GM19193 (cell line): Measurements from ENCODE around the gene GRK2.

Experiments
- POLR2A ChIP-seq: IDR thresholded peaks from 4 replicates; pipeline ENCODE4 v1.6.1; 2011; ENCODE audit not compliant: insufficient read depth, insufficient read length; ENCODE audit errors: extremely low read depth

The GRK2 gene

DNA sequence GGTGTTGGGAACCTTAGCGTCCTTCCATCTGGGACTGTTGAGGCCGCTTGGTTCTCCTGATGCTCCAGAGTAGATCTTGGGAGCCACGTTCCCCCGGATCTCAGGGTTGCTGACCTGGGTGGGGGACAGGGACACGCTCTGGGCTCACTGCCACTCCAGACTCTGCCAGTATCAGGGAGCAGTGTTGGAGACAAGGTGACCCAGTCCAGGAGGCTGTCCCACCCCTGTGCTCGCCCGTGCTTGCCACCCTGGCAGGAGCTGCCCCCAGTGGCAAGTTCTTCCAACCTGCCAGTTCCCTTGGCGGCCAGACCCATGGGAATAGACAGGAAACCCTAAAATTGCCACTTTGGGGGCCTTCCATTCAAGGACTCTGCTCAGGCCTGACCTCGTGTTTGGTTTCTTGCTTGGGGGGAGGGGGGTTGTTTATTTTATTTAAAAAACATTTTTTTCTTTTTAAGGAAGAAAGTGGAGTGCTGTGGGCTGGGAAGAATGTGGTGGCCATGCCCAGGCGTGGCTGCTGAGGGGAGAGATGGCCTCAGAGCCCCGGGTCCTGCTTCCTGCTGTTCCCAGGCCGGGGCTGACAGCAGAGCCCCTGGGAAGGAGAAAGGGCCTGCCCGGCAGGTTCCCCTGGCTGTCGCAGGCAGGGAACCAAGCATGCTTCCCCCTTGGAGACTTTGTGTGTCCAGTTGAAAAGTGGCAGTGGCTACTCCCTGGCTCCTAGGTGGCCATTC lies 7.2 kb downstream of the GRK2 start:
- no peak for TF ChIP-seq POLR2A

DNA sequence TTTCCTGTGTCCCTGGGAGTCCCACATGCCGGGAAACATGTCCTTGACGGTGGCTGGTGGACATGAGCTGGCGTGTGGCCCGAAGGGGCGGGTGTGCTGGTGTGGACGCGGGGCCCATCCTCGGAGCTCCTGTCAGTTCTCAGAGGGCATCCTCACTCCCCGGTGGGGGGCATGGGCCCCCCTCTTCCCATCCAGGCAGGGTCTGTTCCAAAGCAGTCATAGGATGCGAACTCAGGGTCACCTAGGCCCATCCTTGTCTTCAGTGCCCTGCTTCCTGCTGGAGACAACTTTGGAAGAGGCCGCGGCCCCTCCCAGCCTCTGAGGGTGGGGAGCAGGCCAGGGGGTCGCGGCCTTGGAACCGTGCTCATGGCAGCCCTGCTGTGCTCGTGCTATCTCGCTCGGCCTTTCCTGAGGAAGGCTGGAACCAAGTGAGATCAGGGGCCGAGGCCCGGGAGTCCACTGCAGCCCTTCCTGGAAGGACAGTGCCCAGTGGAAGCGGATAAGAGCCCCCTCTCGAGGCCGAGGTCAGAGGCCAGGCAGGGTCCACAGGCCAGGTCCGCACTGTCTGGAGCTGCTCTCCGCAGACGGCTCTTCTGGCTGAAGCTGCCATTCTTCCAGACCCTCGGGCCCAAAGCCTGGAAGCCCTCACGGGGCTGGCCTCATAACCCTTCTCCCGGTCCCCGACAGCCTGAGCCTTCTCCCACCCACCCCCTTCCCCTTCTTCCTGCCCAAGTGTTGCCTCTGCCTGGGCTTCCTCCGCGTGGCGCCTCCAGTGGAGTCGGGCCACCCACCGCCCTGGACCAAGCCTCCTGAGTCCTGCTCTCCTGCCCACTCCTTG lies 8.7 kb downstream of the GRK2 start:
- no peak for TF ChIP-seq POLR2A

- TF ChIP-seq POLR2A = no peak
Measured at GRCh38 chr11:67275606-67276409, 9.5 kb downstream of the GRK2 start.

GRCh38 chr11:67276781-67277230 lies 10.5 kb downstream of the GRK2 start:
- no peak for TF ChIP-seq POLR2A

GRCh38 chr11:67277231-67277961 lies 11.1 kb downstream of the GRK2 start:
- peak; percentile 58 for TF ChIP-seq POLR2A

GRCh38 chr11:67278135-67278938 lies 12.1 kb downstream of the GRK2 start:
- no peak for TF ChIP-seq POLR2A

- TF ChIP-seq POLR2A = no peak
Measured at GRCh38 chr11:67278939-67279588, 12.8 kb downstream of the GRK2 start.

DNA sequence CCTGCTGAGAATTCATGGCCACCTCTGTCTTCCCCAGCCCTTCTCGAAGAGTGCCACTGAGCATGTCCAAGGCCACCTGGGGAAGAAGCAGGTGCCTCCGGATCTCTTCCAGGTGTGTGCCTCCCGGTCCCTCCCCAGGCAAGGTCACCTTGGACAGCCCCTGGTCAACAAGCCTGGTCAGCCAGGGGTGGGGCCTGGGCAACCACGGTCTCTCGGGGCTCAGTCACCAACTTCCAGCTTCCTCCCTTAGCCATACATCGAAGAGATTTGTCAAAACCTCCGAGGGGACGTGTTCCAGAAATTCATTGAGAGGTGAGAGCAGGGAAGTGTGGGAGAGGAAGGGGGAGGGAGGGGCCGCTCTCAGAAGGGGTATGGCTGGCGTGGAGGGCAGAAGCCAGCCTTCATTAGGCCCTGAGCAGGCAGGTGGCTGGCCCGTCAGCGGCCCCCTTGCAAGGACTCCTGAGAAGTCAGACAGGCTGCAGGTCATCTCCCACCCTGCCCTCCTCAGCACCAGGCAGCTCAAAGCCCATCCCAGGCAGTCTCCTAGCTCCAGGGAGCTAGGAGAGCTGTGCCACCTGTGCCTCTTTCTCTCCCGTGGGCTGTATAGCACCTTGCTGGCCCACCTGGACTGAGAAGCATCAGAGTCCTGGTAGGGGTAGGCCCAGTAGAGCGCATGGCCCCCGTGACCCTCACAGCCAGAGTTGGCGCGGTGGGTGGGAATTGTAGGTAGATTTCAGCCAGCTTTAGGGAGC lies 13.5 kb downstream of the GRK2 start:
- TF ChIP-seq POLR2A = no peak

- no peak for TF ChIP-seq POLR2A
Measured at GRCh38 chr11:67280341-67280787, 14.1 kb downstream of the GRK2 start.

DNA sequence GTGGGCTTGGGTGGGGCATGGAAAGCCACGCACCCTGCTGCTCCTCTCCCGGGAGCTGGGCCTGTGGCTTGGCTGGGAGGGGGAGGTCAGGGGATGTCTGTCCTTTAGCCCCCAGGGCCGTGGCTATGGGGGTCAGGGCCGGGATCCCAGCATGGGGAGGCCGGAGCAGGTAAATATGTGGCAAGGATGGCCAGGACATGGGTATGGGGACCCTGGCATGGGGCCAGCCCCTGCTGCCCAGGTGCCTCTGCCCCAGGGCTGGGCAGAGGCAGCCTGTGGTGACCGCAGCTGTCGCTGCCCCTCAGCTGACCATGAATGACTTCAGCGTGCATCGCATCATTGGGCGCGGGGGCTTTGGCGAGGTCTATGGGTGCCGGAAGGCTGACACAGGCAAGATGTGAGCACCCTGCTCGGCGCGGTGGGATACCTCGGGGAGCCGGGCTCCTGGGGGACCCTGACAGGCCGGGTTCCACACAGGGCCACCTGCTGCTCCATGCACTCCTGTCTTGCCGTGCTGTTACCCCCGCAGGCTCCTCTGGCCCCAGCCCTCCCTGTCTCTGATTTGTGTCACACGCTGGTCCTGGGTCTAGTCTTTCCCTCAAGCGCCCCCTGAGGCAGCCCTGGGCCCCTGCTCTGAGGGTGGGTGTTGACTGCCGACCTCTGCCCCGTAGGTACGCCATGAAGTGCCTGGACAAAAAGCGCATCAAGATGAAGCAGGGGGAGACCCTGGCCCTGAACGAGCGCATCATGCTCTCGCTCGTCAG lies 14.7 kb downstream of the GRK2 start:
- no peak for TF ChIP-seq POLR2A

DNA sequence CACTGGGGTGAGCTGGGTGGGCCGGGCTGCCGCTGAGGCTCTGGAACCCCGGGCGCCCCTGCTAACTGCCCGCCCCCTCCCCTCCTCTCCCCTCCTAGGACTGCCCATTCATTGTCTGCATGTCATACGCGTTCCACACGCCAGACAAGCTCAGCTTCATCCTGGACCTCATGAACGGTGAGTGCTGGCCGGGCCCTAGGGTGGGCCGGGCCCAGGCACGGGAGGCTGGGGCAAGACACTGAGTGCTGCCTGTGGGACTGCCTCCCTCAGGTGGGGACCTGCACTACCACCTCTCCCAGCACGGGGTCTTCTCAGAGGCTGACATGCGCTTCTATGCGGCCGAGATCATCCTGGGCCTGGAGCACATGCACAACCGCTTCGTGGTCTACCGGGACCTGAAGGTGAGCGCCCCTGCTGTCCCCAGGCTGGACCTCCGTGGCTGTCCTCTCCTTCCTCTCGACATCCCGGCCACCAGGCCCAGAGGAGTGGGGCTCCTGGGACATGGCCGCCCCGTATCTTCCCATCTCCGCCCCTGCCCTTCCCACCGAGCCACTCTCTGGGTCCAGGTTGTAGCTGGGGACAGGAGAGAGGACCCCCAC lies 15.4 kb downstream of the GRK2 start:
- no peak for TF ChIP-seq POLR2A
